GM13977 (cell line): ENCODE measurements around the gene TNC.

Source experiments
- DNase-seq: peaks from one replicate; pipeline ENCODE4 v3.0.0; 2012; ENCODE audit warnings: low spot score
- in situ Hi-C: fragments of 300-500 bp; cut with MboI; formaldehyde crosslinking; loops from one replicate; pipeline ENCODE4 v1.12.0; 2022; ENCODE audit warnings: low sequenced_read_pairs, low pct_unique_long_range_greater_than_20kb, mixed read lengths, inconsistent platforms; ENCODE audit not compliant: unreplicated experiment
- TF ChIP-seq, protein P1 (sequence below): IDR thresholded peaks from 2 replicates; pipeline ENCODE4 v1.5.1; 2012; ENCODE audit warnings: mild to moderate bottlenecking, control low read depth; ENCODE audit not compliant: insufficient read depth; ENCODE audit errors: extremely low read depth, missing control alignments

TNC gene

DNA sequence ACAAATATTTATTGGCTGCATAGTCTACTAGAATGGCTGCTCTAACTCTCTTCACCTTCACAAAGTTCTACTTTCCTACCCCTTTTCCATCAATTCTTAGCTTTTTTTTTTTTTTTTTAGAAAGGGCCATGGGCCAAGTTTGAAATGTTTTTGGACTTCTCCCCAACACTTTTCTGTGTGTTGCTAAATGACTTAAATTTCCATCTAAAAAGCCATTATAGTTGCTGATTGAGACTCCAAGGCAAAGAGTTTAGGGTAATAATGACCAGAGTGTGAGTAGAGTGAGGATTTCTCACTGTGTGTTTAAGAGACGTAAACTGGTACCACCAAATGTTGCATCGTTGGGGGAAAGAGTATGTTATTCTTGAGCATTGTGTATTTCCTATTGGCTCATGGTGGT lies 24.4 kb downstream of the TNC start:
- DNase-seq, result no peak
- in situ Hi-C loops, result no loop called here
- TF ChIP-seq, protein P1, sequence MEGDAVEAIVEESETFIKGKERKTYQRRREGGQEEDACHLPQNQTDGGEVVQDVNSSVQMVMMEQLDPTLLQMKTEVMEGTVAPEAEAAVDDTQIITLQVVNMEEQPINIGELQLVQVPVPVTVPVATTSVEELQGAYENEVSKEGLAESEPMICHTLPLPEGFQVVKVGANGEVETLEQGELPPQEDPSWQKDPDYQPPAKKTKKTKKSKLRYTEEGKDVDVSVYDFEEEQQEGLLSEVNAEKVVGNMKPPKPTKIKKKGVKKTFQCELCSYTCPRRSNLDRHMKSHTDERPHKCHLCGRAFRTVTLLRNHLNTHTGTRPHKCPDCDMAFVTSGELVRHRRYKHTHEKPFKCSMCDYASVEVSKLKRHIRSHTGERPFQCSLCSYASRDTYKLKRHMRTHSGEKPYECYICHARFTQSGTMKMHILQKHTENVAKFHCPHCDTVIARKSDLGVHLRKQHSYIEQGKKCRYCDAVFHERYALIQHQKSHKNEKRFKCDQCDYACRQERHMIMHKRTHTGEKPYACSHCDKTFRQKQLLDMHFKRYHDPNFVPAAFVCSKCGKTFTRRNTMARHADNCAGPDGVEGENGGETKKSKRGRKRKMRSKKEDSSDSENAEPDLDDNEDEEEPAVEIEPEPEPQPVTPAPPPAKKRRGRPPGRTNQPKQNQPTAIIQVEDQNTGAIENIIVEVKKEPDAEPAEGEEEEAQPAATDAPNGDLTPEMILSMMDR, result no peak

DNA sequence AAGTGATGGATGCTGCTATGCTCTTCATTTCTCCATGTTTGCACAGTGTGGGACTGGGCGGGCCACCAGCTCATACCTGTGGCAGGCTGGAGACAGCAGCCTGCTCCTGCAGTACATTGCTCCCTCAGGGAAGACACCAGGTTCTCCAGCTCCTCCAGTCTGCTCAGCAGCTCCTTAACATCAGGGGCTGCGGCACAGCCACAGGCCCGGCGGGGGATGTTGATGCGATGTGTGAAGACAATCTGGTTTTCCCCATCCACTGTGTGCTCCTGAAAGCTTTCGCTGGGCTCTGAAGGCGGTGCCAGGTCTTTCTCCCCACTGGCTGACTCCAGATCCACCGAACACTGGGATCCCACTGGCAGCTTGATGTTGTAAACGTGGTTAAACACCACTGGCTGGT lies 27.5 kb downstream of the TNC start:
- TF ChIP-seq, protein P1, result no peak
- DNase-seq, result no peak
- in situ Hi-C loops, result no loop called here

DNA sequence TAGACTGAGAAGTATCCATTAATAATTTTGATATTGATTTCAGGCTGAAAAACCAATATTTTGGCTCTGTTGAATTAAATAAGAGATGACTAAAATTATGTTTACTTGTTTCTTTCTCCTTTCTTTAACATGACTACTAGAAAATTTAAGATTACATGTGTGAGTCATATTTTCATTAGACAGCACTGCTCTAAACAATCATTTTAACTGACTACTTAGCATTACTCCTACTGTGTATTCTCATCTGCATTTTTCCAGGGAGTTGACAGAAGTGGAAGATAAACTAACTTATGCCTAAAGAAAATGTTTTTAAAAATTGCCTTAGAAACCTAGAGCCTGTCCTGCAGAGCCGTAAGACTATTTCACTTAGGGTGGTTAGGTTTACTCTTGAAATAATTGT lies 29.1 kb downstream of the TNC start:
- in situ Hi-C loops, result no loop called here
- no peak for DNase-seq
- TF ChIP-seq, protein P1, result no peak

DNA sequence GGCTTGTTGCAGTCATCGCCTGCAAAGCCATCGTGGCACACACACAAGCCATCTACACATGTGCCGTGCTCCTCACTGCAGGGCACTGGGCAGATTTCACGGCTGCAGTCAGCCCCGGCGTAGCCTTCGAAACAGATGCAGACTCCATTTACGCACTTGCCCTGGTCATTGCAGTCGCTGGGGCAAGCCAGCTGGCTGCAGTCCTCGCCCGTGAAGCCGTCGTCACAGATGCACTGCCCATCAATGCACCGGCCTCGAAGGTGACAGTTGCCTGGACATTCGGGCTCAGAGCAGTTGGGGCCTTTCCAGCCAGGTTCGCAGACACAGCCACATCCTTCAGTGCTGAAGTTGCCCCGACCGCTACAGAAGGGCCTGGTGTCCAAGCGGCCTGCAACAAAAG lies 31.1 kb downstream of the TNC start:
- in situ Hi-C loops, result no loop called here
- no peak for DNase-seq
- TF ChIP-seq, protein P1, result no peak

DNA sequence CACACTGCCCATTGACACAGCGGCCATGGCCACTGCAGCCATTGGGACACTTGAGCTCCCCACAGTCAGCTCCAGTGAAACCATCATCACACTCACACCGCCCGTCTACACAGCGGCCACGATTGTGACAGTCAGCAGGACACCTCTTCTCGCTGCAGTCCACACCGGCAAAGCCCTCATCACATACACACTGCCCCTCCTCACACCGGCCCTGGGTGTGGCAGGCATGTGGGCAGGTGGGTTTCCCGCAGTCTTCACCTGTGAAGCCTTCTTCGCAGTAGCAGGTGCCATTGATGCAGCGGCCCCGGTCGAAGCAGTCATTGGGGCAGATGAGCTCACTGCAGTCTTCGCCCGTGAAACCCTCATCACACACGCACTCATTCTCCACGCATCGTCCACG lies 31.5 kb downstream of the TNC start:
- TF ChIP-seq, protein P1, result no peak
- no peak for DNase-seq

DNA sequence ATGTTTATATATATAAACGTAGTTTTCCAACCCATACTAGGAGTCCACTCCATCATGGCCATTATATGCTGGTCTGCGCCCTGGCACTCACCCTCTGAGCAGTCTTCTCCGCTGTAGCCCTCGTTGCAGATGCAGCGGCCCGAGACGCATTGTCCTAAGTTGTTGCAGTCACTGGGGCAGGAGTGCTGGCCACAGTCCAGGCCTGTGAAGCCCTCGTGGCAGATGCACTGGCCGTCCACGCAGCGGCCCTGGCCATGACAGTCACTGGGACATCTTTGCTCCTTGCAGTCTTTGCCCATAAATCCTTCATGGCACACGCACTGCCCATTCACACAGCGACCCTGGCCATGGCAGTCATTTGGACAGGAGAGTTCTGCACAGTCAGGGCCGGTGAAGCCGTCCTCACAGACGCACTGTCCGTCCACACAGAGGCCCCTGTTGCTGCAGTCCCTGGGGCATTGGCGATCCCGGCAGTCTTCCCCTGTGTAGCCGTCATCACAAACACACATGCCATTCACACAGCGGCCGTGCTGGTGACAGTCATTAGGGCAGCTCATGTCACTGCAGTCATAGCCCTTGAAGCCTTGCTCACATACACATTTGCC lies 32.1 kb downstream of the TNC start:
- in situ Hi-C loops, result no loop called here
- TF ChIP-seq, protein P1, result no peak
- no peak for DNase-seq

More for the DNA sequence above, 31.5 kb downstream of the TNC start:
- in situ Hi-C loops, result no loop called here
